Lower leg skin (tissue), 4 donors: ENCODE results near the gene PIK3IP1. TPM values are rescaled to one million over a fixed set of nuclear protein-coding genes. Genes with fewer than 3 reads are reported as not detected.

ENCODE experiments used
- DNase-seq, 2 donors: peaks; one replicate each; pipeline ENCODE4 v3.0.0-alpha.2; 2019; ENCODE audit warnings: low spot score in 2 of 2
- H3K4me3 ChIP-seq: fragments of 200-600 bp; sonication (generic); 2 replicates; pipeline ENCODE4 v1.5.1; 2017; ENCODE audit warnings: mild to moderate bottlenecking, low read depth; ENCODE audit not compliant: poor library complexity, severe bottlenecking
- POLR2A ChIP-seq, 2 donors: fragments of 450-650 bp; IDR thresholded peaks; one replicate each; pipeline ENCODE4 v1.6.1; 2016 to 2017; ENCODE audit warnings: antibody characterized with exemption in 2 of 2, mild to moderate bottlenecking in 1 of 2, moderate library complexity in 1 of 2
- WGBS, 2 donors: methylation state at CpG; one replicate each; pipeline ENCODE4 v1.1.5; 2018; 5-methylcytosine and 5-hydroxymethylcytosine counted together
- intact Hi-C: fragments of 100-400 bp; cut with DNase I; formaldehyde crosslinking; loops from one replicate; pipeline ENCODE4 v1.15.0; 2023; ENCODE audit warnings: low total_unique reads
- total RNA-seq, 4 donors: library from RNA; depleted of rRNA; stranded (reverse); fragments of >200 nt; gene quantifications; one replicate each; pipeline ENCODE4 v1.1.0, GENCODE V29; 2016
- TF ChIP-seq, protein P1 (sequence below), 3 donors: fragments of 450-650 bp; IDR thresholded peaks; one replicate each; pipeline ENCODE4 v1.5.1; 2016; ENCODE audit warnings: antibody characterized with exemption in 3 of 3, mild to moderate bottlenecking in 3 of 3, moderate library complexity in 2 of 3

Gene PIK3IP1
- total RNA-seq, 4 donors from 2014 or later, result 84.8 to 162 (median 120) TPM

GRCh38 chr22:31291481-31292235 is 630 bp downstream of the PIK3IP1 start:
- 0 to 1% methylated on average over 19 to 20 of the region's 20 CpGs for WGBS, 2 donors
- peak overlapping the region; percentile 56 for H3K4me3 ChIP-seq
- DNase-seq, result peak in 1 of 2 donors; percentile 85
- intact Hi-C loops, result no loop called here
- TF ChIP-seq, protein P1, sequence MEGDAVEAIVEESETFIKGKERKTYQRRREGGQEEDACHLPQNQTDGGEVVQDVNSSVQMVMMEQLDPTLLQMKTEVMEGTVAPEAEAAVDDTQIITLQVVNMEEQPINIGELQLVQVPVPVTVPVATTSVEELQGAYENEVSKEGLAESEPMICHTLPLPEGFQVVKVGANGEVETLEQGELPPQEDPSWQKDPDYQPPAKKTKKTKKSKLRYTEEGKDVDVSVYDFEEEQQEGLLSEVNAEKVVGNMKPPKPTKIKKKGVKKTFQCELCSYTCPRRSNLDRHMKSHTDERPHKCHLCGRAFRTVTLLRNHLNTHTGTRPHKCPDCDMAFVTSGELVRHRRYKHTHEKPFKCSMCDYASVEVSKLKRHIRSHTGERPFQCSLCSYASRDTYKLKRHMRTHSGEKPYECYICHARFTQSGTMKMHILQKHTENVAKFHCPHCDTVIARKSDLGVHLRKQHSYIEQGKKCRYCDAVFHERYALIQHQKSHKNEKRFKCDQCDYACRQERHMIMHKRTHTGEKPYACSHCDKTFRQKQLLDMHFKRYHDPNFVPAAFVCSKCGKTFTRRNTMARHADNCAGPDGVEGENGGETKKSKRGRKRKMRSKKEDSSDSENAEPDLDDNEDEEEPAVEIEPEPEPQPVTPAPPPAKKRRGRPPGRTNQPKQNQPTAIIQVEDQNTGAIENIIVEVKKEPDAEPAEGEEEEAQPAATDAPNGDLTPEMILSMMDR (IDR thresholded peaks at IDR 0.05), result no peak
- TF ChIP-seq POLR2A (IDR thresholded peaks at IDR 0.05), result no peak

GRCh38 chr22:31290494-31291471 is 1.5 kb downstream of the PIK3IP1 start:
- DNase-seq, result peak; percentile 96 to 99
- peak overlapping the region; percentile 56 for H3K4me3 ChIP-seq
- peak in 1 of 2 donors; percentile 87 for TF ChIP-seq POLR2A (IDR thresholded peaks at IDR 0.05)
- TF ChIP-seq, protein P1 (IDR thresholded peaks at IDR 0.05), result no peak
- 0 to 1% methylated on average over 48 to 59 of the region's 95 CpGs for WGBS, 2 donors
- intact Hi-C loops, result no loop called here

DNA sequence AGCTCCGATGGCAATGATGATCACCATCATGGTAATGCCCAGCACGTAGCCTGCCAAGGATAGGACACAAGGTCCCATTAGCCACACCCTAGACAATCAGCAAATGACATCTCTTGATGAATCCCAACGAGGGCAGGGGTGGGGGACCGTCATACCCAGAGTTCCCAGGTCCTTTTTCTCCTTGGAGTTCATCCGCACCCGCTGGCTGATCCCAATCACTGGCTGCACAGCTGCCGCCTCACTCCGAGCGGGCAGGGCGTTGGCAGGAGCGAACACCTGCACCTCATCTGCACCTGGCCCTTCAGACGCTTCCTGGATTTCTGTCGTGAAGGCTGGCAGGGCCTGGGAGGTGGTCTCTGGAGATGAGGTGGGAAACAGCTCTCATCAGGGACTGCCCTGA is 2.9 kb downstream of the PIK3IP1 start:
- WGBS, 2 donors, result 33 to 55% methylated on average over 13 of the region's 13 CpGs
- H3K4me3 ChIP-seq, result no peak overlapping the region
- no peak for TF ChIP-seq POLR2A (IDR thresholded peaks at IDR 0.05)
- TF ChIP-seq, protein P1 (IDR thresholded peaks at IDR 0.05), result no peak
- intact Hi-C loops, result no loop called here
- peak in 1 of 2 donors; percentile 84 for DNase-seq

GRCh38 chr22:31288496-31289240 is 3.6 kb downstream of the PIK3IP1 start:
- no peak for TF ChIP-seq POLR2A (IDR thresholded peaks at IDR 0.05)
- TF ChIP-seq, protein P1 (IDR thresholded peaks at IDR 0.05), result no peak
- WGBS, 2 donors, result 74% methylated on average over 5 of the region's 5 CpGs

DNA sequence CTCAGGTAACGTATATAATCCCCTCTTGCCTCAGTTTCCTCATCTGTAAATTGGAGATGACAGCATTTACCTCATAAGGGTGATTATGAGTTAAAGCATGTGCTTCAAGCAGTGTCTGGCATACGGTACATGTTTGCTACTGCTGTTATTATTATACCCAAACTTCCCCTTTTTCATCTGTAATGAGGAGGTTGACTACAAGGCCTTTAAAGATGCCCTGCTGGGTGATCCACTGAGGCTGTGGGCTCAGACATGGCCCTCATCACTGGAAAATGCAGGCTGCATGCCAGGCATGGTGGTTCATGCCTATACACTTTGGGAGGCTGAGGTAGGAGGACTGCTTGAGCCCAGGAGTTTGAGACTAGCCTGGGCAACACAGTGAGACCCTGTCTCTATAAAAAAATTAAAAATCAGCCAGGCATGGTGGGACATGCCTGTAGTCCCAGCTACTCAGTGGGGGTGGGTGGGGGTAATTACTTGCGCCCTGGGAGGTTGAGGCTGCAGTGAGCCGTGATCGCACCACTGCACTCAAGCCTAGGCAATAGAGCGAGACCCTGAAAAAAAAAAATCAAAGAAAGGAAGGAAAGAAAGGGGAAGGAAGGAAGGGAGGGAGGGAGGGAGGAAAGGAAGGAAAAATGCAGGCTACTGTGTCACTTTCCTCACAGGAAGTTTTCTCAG is 4.3 kb downstream of the PIK3IP1 start:
- no peak overlapping the region for H3K4me3 ChIP-seq
- WGBS, 2 donors, result 88 to 91% methylated on average over 6 of the region's 6 CpGs
- no peak for TF ChIP-seq POLR2A (IDR thresholded peaks at IDR 0.05)
- TF ChIP-seq, protein P1 (IDR thresholded peaks at IDR 0.05), result no peak
- DNase-seq, result peak in 1 of 2 donors; percentile 62
- intact Hi-C loops, result no loop called here

More at GRCh38 chr22:31288496-31289240, 3.6 kb downstream of the PIK3IP1 start:
- DNase-seq, result peak in 1 of 2 donors; percentile 23
- H3K4me3 ChIP-seq, result no peak overlapping the region
- intact Hi-C loops, result no loop called here
